GM06990 (cell line): ENCODE measurements around the gene SORL1-AS1.

Source experiments
- DNase-seq: peaks from one replicate; pipeline ENCODE4 v3.0.0-alpha.2; 2011; ENCODE audit not compliant: insufficient read length; ENCODE audit errors: extremely low read depth
- H3K27me3 ChIP-seq: replicated peaks from 2 replicates; pipeline ENCODE4 v1.6.0; 2011; ENCODE audit warnings: low read length; ENCODE audit not compliant: control insufficient read depth, insufficient read depth
- H3K36me3 ChIP-seq: 2 replicates; pipeline ENCODE4 v1.5.1; 2011; ENCODE audit warnings: low read length; ENCODE audit not compliant: control insufficient read depth, insufficient read depth
- H3K4me3 ChIP-seq: replicated peaks from 2 replicates; pipeline ENCODE4 v1.5.1; 2011; ENCODE audit warnings: low read depth, mild to moderate bottlenecking, control low read depth, low read length
- TF ChIP-seq, protein P1 (sequence below): IDR thresholded peaks from 2 replicates; pipeline ENCODE4 v1.5.1; 2011; ENCODE audit warnings: low read length, control low read depth, mild to moderate bottlenecking, inconsistent platforms; ENCODE audit not compliant: insufficient read depth, poor library complexity, severe bottlenecking

Gene SORL1-AS1

DNA sequence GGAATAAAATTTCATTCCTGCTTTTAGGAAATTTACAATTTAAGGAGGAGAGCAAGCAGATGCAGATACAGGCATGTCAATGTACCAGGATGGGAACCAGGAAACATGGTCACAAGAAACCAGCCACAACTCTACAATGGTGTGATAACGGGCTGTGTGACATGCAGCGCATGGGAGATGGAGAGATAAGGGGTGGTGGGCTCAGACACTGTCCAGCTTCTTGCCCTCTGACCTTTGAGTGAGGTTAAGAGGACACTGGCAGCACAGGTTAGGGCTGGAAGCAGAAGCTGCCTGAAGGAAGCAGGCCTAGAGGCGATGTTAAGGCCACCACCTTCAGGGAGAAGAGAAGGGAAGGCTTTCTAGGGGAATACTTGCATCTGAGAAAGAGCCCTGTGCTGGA, 2.3 kb upstream of the SORL1-AS1 start:
- Histone ChIP-seq H3K36me3 (peaks cover 2% of the 10 kb centered on the region; the same call in 1 of the 2 replicates), H3K27me3 (no peaks in the 10 kb centered on the region), H3K4me3 (peak overlapping the region; percentile 91; the same call in 1 of the 2 replicates)
- DNase-seq = no peak
- TF ChIP-seq, protein P1, sequence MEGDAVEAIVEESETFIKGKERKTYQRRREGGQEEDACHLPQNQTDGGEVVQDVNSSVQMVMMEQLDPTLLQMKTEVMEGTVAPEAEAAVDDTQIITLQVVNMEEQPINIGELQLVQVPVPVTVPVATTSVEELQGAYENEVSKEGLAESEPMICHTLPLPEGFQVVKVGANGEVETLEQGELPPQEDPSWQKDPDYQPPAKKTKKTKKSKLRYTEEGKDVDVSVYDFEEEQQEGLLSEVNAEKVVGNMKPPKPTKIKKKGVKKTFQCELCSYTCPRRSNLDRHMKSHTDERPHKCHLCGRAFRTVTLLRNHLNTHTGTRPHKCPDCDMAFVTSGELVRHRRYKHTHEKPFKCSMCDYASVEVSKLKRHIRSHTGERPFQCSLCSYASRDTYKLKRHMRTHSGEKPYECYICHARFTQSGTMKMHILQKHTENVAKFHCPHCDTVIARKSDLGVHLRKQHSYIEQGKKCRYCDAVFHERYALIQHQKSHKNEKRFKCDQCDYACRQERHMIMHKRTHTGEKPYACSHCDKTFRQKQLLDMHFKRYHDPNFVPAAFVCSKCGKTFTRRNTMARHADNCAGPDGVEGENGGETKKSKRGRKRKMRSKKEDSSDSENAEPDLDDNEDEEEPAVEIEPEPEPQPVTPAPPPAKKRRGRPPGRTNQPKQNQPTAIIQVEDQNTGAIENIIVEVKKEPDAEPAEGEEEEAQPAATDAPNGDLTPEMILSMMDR = no peak

DNA sequence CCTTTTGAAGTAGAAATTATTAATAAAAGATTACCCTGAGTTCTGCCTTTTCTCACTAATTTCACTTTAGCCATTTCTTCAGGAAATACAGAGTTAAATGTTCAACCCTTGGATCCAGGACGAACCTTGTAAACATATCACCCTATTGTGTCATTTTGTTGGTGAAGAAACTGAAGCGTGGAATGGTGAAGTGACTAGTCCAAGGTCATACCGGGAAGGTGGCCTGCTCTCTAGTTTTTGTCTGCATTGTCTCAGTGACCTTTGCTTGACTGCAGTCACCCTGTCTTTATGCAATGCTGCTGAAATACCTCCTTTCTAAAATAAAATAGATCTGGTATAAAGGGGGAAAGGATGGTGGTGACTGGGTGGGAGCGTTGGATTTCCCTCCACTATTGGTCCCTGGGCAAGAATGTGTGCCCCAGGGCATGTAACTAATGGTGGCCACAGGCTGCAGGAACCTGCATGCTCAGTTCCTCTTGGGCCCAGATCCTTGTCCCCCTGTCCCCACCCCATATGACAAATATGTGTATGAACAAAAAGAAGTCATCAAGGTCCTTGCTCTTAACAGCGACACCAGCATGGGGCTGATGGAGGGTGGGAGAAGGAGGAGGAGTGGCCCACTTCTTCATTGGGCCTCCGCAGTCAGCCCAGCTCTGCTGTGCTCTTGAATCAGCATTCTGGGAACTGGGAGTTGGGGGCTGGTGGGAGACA, 977 bp upstream of the SORL1-AS1 start:
- no peak for DNase-seq
- Histone ChIP-seq H3K4me3 (peak overlapping the region; percentile 91), H3K36me3 (peaks cover 2% of the 10 kb centered on the region; the same call in 1 of the 2 replicates), H3K27me3 (no peaks in the 10 kb centered on the region)
- TF ChIP-seq, protein P1 = no peak

DNA sequence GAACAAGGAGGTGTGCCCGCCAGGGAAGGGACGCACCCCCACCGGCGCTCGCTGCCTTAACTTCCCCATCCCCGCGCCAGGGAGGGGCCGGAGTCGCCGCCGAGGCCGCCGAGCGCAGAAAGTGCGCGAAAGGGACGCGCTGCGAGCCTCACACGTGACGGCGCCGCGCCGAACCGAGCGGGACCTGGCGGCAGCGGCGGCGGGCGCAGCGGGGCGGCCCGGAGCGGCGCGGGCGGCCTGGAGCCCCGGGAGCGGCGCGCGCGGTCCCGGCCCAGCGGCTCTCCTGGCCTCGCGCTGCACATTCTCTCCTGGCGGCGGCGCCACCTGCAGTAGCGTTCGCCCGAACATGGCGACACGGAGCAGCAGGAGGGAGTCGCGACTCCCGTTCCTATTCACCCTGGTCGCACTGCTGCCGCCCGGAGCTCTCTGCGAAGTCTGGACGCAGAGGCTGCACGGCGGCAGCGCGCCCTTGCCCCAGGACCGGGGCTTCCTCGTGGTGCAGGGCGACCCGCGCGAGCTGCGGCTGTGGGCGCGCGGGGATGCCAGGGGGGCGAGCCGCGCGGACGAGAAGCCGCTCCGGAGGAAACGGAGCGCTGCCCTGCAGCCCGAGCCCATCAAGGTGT, 670 bp downstream of the SORL1-AS1 start, which contains the start of gene SORL1:
Gene SORL1, plus strand, starts transcription at position 329 of the 623 bp plus-strand sequence. Its CDS starts 18 bp downstream, at position 347.
- TF ChIP-seq, protein P1 = peak; percentile 66
- no peaks in the 10 kb centered on the region for H3K27me3 ChIP-seq
- H3K36me3 ChIP-seq = peaks cover 2% of the 10 kb centered on the region; the same call in 1 of the 2 replicates
- peak within 1 kb of the TSS; percentile 91 for H3K4me3 ChIP-seq
- DNase-seq = peak; percentile 78

DNA sequence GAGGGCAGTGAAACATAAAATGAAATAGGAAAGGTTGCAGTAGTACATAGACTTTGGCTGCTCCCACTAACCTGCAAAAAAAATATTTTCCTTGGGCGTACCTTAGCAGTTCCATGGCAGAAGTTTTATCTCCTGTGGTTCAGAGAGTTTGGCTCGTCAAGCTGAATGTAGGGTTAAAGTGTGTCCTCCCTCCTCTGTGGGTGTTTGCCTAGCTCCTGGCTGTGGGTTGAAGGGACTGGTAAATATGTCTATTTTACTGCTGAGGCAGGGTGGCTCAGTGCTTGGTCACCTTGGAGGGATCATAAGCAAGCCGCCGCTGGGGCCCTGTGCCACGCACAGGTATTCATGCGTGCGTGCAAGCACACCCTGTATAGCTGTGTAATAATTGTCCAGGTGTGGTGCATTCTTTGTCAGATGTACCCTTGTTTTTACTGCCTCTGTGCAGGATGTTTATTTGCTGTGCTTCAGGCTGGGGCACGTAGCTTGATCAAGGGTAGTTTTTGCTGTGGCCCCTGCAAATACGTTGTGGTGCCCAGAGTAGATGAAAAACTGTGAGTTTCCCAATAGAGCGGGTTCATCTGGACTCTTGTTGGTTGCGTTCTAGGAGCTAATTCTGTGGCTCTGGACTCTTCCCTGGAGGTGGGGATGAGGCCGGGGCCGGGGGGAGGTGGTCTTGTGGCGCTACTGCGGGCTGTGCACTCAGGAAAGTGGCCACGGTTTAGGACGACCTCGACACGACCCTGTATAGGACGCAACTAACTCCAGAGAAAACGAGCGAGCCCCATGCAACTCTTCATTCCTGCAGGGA, 1.4 kb downstream of the SORL1-AS1 start:
- Histone ChIP-seq H3K27me3 (no peaks in the 10 kb centered on the region), H3K4me3 (peak overlapping the region; percentile 91), H3K36me3 (peaks cover 2% of the 10 kb centered on the region; the same call in 1 of the 2 replicates)
- DNase-seq = no peak
- TF ChIP-seq, protein P1 = no peak

DNA sequence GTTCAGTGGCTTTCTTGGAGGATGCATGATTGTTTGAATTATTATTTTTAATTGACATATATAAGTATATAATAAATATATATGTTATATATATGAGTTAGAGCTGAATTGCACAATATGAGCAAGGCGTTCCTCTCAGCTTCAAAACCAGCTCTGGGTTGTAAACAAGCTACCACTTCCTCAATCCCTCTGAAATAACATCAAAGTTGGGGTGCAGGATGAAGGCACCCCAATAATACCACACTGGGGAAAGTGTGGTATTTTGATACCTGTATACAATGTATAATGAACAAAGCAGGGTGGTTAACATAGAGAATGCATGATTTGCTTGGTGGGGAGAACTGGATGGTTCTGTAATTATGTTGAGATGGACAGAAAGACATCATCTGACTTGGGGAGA, 2.4 kb downstream of the SORL1-AS1 start:
- no peak for DNase-seq
- H3K36me3 ChIP-seq = peaks cover 2% of the 10 kb centered on the region; the same call in 1 of the 2 replicates
- TF ChIP-seq, protein P1 = no peak
- H3K27me3 ChIP-seq = no peaks in the 10 kb centered on the region
- H3K4me3 ChIP-seq = peak overlapping the region; percentile 91
